Stimulated activated CD8-positive, alpha-beta memory T cell treated with anti-CD3 and anti-CD28 coated beads, Interleukin-4, amount 100 ng/mL, for 24 hours (primary cell): ENCODE measurements around the gene RNF217.

Experiments used
- DNase-seq: peaks from one replicate; pipeline ENCODE4 v3.0.0-alpha.2; 2020; ENCODE audit warnings: low read depth

The RNF217 gene

DNA sequence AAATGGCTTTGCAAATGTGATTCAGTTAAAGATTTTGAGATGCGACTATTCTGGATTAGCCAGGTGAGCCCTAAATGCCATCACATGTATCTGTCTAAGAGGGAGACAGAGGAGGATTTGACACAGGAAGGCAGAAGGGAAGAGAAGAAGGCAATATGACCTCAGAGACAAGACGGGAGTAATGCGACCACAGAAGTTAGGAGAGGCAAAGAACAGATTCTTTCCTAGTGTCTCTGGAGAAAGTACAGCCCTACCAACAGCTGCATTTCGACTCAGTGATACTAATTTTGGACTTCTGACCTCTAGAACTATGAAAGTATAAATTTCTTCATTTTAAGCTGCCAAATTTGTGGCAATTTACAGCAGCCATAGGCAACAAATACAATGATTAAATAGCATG, 167.1 kb downstream of the RNF217 start:
- DNase-seq, result no peak

DNA sequence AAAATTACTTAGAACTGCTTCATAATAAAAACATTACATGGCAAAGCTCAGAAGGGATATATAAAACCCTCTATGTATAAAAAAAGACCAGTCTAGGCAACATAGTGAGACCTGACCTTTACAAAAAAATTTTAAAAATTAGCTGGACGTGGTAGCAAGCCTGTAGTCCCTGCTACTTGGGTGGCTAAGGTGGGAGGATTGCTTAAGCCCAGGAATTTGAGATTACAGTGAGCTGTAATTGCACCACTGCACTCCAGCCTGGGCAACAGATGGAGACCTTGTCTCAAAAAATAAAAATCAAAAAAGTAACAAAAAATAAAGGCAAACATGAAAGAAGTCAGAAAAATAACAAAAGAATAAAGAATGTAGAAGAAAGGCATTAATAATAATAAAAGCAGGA, 169.8 kb downstream of the RNF217 start:
- DNase-seq, result no peak

DNA sequence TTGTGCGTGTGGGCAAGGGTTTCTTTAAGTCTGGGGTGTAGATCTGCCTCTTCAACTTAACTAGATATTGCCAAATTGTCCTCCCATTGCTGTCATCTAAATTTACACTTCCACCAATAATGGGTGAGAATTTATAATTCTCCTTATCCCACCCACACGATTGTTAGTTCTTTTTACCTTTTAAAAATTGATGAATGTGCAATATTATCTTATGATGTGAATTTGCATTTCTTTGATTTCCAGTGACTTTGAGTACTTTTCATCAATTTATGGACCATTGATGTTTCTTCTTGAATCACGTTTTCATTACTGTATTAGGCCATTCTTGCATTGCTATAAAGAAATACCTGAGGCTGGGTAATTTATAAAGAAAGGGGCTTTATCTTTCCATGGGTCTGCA, 174.1 kb downstream of the RNF217 start:
- DNase-seq, result no peak

DNA sequence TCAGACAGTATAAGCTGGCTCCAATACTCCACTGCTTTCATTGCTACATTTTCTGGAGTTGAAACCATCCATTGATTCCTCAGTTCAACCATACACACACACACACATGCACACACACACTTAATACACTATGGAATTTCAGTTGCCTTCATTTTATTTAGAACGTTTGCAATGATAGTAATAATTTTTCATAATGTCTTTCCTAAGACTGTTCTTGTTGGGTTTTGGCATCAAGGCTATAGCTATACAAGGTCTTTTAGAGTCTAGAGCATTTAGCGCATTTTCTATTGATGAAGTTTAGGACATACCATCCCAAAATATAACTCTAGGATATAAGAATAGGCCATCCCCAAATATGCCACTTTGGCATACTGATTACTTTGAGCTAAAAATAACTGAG, 175.8 kb downstream of the RNF217 start:
- DNase-seq, result no peak

DNA sequence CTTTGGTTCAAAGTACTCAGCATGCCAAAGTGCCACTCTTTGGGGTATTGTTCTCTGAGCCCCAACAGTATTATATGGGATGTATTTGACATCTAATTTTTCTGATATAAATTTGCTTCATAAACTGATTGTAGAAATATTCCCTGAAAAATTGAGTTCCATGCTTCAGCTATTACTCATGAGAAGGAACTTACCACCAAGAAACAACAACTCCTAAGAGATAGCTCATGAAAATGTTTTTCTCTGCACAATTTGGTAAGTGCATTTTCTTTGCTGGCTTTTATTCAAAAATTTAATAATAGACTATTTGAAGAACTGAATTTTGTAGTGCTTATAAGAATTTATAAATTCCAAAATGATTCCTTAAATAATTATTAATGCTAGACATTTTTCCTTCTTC, 178.6 kb downstream of the RNF217 start:
- DNase-seq, result no peak
